ENCODE results near the gene CCDC13. TPM values are rescaled to one million over a fixed set of nuclear protein-coding genes. Genes with fewer than 3 reads are reported as not detected.

CCDC13 gene
- total RNA-seq, 1 donor from 2014 or later: 1.3 TPM

DNA sequence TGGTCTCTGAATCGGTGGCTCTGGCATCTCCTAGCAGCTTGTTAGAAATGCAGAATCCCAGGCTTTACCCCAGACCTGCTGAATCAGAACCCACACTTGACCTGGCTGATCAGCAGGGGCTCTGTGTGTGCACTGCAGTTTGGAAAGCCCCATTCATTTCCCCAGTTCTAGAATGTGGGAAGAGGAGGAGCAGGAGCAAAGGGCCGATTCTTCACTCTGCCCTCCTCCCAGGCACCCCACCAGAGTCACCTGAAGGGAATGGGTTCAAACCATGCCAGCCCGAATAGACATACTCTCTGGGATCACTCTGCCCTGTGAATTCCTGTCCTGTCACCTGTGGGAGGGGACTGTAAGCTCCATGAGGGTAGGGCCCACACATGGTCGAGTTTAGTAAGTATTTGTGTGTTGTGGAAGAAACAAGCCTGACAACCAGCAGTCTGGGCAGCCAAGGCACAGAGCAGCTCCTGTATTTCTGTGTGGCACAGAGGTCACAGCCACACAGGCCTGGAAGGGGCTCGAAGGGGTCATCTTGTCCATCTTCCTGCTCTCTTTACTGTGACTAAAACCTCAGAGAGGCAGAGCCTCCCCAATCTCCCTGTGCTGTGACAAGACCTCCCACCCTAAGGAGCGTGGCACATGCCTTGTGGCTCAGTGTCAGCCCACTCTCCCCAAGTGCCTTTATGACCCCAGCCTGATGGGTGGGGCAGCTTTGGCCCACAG lies 41.4 kb downstream of the CCDC13 start:
- Mint-ChIP-seq H3K27me3 (ENCODE audit: low read depth, unreplicated experiment) (peaks cover 21% of the 10 kb centered on the region), H3K4me3 (ENCODE audit: unreplicated experiment) (no peak overlapping the region), H3K27ac (ENCODE audit: unreplicated experiment) (no peak overlapping the region), H3K9me3 (ENCODE audit: unreplicated experiment) (peaks cover 2% of the 10 kb centered on the region), H3K36me3 (ENCODE audit: low read depth, unreplicated experiment) (no peaks in the 10 kb centered on the region), H3K4me1 (ENCODE audit: low read depth, unreplicated experiment) (no peaks in the 10 kb centered on the region)
- TF ChIP-seq CTCF (IDR thresholded peaks at IDR 0.05; ENCODE audit: insufficient read depth, low read depth, low read length): no peak
- no peak for TF ChIP-seq EZH2 (IDR thresholded peaks at IDR 0.05; ENCODE audit: insufficient read depth, low read length)
- Histone ChIP-seq H3K4me3 (ENCODE audit: insufficient read depth, low read depth, low read length) (no peak overlapping the region), H3K27me3 (ENCODE audit: insufficient read depth, low read length) (no peaks in the 10 kb centered on the region), H3K9ac (ENCODE audit: low read length) (no peak overlapping the region), H3K27ac (ENCODE audit: low read depth, low read length) (no peak overlapping the region), H3K36me3 (ENCODE audit: insufficient read depth, low read length) (no peaks in the 10 kb centered on the region), H3K79me2 (ENCODE audit: insufficient read depth, low read length) (no peaks in the 10 kb centered on the region), H2AFZ (ENCODE audit: low read depth, low read length) (no peak overlapping the region), H3K4me2 (ENCODE audit: low read length) (no peak overlapping the region), H3K9me3 (ENCODE audit: insufficient read depth, low read depth, low read length) (peaks cover 5% of the 10 kb centered on the region), H4K20me1 (ENCODE audit: insufficient read depth, low read length) (no peaks in the 10 kb centered on the region), H3K4me1 (ENCODE audit: insufficient read depth, low read length) (no peaks in the 10 kb centered on the region)
- DNase-seq (ENCODE audit: low read depth) (no peak), FAIRE-seq (no peak)

DNA sequence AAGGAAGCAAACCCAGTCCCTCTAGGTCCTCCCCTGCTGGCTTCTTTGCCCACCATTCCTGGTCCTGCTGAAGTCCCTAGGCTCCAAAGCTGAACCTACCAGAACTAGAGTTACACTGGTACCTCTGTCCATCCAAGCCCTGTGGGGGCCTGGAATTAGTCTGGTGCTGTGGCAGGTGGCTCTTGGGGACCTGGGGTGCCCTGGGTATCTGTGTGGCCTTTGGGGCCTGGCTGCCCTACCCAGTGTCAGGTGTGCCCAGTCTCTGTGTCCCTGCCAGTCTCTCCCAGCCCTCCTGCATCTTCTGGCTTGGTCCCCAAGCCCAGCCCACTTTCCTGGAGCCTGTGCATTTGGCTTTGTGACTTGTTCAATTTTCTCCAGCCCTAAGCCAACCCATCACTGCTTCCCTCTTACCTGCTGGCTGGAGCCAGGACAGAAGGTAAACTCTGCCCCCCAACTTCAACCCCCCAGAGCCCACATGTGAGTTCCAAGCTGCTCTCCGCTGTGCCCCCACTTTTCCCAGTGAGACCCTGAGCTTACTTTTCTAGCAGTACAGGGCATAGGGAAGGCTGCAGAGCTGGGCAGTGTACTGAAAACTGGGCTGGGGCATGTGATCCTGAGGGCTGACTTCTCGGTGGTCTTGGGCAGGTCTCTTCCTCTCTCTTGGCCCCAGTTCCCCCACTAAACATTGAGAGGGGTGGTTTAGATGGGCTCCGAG lies 42.2 kb downstream of the CCDC13 start:
- FAIRE-seq (no peak), DNase-seq (ENCODE audit: low read depth) (no peak)
- no peaks in the 10 kb centered on the region for H3K4me1 Mint-ChIP-seq (ENCODE audit: low read depth, unreplicated experiment)
- Histone ChIP-seq H3K27me3 (ENCODE audit: insufficient read depth, low read length) (no peaks in the 10 kb centered on the region), H4K20me1 (ENCODE audit: insufficient read depth, low read length) (no peaks in the 10 kb centered on the region), H3K4me3 (ENCODE audit: insufficient read depth, low read depth, low read length) (no peak overlapping the region), H3K27ac (ENCODE audit: low read depth, low read length) (no peak overlapping the region), H3K9ac (ENCODE audit: low read length) (no peak overlapping the region), H3K79me2 (ENCODE audit: insufficient read depth, low read length) (no peaks in the 10 kb centered on the region), H3K9me3 (ENCODE audit: insufficient read depth, low read depth, low read length) (peaks cover 5% of the 10 kb centered on the region), H2AFZ (ENCODE audit: low read depth, low read length) (no peak overlapping the region), H3K36me3 (ENCODE audit: insufficient read depth, low read length) (no peaks in the 10 kb centered on the region), H3K4me2 (ENCODE audit: low read length) (no peak overlapping the region), H3K4me1 (ENCODE audit: insufficient read depth, low read length) (no peaks in the 10 kb centered on the region)
- TF ChIP-seq EZH2 (IDR thresholded peaks at IDR 0.05; ENCODE audit: insufficient read depth, low read length): no peak
- no peak for TF ChIP-seq CTCF (IDR thresholded peaks at IDR 0.05; ENCODE audit: insufficient read depth, low read depth, low read length)
- peaks cover 2% of the 10 kb centered on the region for H3K9me3 Mint-ChIP-seq (ENCODE audit: unreplicated experiment)
- H3K27ac Mint-ChIP-seq (ENCODE audit: unreplicated experiment): no peak overlapping the region
- H3K4me3 Mint-ChIP-seq (ENCODE audit: unreplicated experiment): no peak overlapping the region
- H3K36me3 Mint-ChIP-seq (ENCODE audit: low read depth, unreplicated experiment): no peaks in the 10 kb centered on the region
- peaks cover 19% of the 10 kb centered on the region for H3K27me3 Mint-ChIP-seq (ENCODE audit: low read depth, unreplicated experiment)

DNA sequence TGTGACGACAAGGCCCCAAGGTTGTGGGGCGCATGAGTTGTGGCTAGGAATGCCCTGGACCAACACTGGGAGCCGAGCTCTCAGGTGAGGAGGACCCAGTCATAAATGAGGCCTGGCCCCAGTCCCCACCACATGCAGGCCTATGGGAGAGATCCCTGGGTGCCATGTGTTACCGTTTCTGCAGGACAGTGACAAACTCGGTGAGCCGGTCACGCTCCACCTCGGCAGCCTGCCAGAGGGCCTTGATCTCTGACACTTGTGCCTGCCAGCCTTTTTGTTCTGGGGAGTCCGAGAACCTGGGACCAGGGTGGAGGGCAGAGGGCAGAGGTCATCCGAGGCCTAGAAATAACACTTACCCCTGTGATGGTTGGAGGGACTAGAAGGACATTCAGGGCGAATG lies 42.8 kb downstream of the CCDC13 start:
- Histone ChIP-seq H3K27ac (ENCODE audit: low read depth, low read length) (no peak overlapping the region), H3K4me2 (ENCODE audit: low read length) (no peak overlapping the region), H3K4me1 (ENCODE audit: insufficient read depth, low read length) (no peaks in the 10 kb centered on the region), H3K36me3 (ENCODE audit: insufficient read depth, low read length) (no peaks in the 10 kb centered on the region), H3K4me3 (ENCODE audit: insufficient read depth, low read depth, low read length) (no peak overlapping the region), H3K9me3 (ENCODE audit: insufficient read depth, low read depth, low read length) (peaks cover 5% of the 10 kb centered on the region), H4K20me1 (ENCODE audit: insufficient read depth, low read length) (no peaks in the 10 kb centered on the region), H3K9ac (ENCODE audit: low read length) (no peak overlapping the region), H3K27me3 (ENCODE audit: insufficient read depth, low read length) (no peaks in the 10 kb centered on the region), H2AFZ (ENCODE audit: low read depth, low read length) (no peak overlapping the region), H3K79me2 (ENCODE audit: insufficient read depth, low read length) (no peaks in the 10 kb centered on the region)
- peaks cover 17% of the 10 kb centered on the region for H3K27me3 Mint-ChIP-seq (ENCODE audit: low read depth, unreplicated experiment)
- TF ChIP-seq CTCF (IDR thresholded peaks at IDR 0.05; ENCODE audit: insufficient read depth, low read depth, low read length): no peak
- no peak for TF ChIP-seq EZH2 (IDR thresholded peaks at IDR 0.05; ENCODE audit: insufficient read depth, low read length)
- no peak overlapping the region for H3K27ac Mint-ChIP-seq (ENCODE audit: unreplicated experiment)
- peaks cover 2% of the 10 kb centered on the region for H3K9me3 Mint-ChIP-seq (ENCODE audit: unreplicated experiment)
- H3K4me3 Mint-ChIP-seq (ENCODE audit: unreplicated experiment): no peak overlapping the region
- H3K4me1 Mint-ChIP-seq (ENCODE audit: low read depth, unreplicated experiment): no peaks in the 10 kb centered on the region
- no peak for FAIRE-seq
- no peaks in the 10 kb centered on the region for H3K36me3 Mint-ChIP-seq (ENCODE audit: low read depth, unreplicated experiment)
- DNase-seq (ENCODE audit: low read depth): no peak
